HCT116 (cell line): ENCODE results near the gene FNDC3B. TPM values are rescaled to one million over a fixed set of nuclear protein-coding genes. Genes with fewer than 3 reads are reported as not detected.

ENCODE experiments used
- ATAC-seq: fragments of 200-7000 bp; cut with Tn5 transposase; 2 replicates; pipeline ENCODE4 v1.9.1; 2020; ENCODE audit warnings: mild to moderate bottlenecking, moderate library complexity
- BruUV-seq: library from RNA; stranded (reverse); fragments of 400-500 nt; replicated peaks from 2 replicates; lab custom pipeline; 2021; lab: Mats Ljungman, UMichigan
- CTCF ChIA-PET: fragments of 300-600 bp; sonication (Branson Sonifier 250); formaldehyde crosslinking; loops from one replicate; lab custom pipeline; 2021; ENCODE audit warnings: antibody characterized with exemption; lab: Charles Lee
- POLR2A ChIA-PET: fragments of 300-600, 350-600 bp; sonication (Branson Sonifier 250); formaldehyde crosslinking; loops from one replicate; lab custom pipeline; 2021; ENCODE audit warnings: antibody characterized with exemption; lab: Charles Lee
- RAD21 ChIA-PET, 2 experiments: fragments of 300-600 bp; sonication (Branson Sonifier 250); formaldehyde crosslinking; loops; one replicate each; lab custom pipeline; 2023; ENCODE audit warnings: low total read pairs in 2 of 2; ENCODE audit not compliant: uncharacterized antibody in 2 of 2, unreplicated experiment in 2 of 2, low non-redundant PET in 1 of 2; lab: Charles Lee
- DNase-seq: peaks from one replicate; pipeline ENCODE4 v3.0.0-alpha.2; 2010; ENCODE audit warnings: low read depth, low spot score
- H2AFZ ChIP-seq: fragments of 200-600 bp; shearing (Covaris generic), sonication (generic); 2 replicates; pipeline ENCODE4 v1.6.1; 2017; ENCODE audit warnings: low read depth, mixed run types, mixed read lengths, antibody characterized with exemption, low read length; ENCODE audit not compliant: poor library complexity, severe bottlenecking
- H3K27ac ChIP-seq: 2 replicates; pipeline ENCODE4 v1.5.1; 2012; ENCODE audit warnings: low read depth, low read length
- H3K27me3 ChIP-seq: fragments of 200-600 bp; sonication (generic); 2 replicates; pipeline ENCODE4 v1.6.1; 2016; ENCODE audit warnings: mixed run types, low read length, mixed read lengths; ENCODE audit not compliant: insufficient read depth
- H3K36me3 ChIP-seq, 2 experiments: fragments of 200-500 bp in 1 of 2; fragments of 200-600 bp in 1 of 2; sonication (Bioruptor generic) in 1 of 2; sonication (generic) in 1 of 2; 2 replicates each; pipeline versions ENCODE4 v1.5.1 to v1.6.1; 2014 to 2016; ENCODE audit warnings: low read length in 2 of 2, inconsistent platforms in 1 of 2, mixed read lengths in 1 of 2, mixed run types in 1 of 2; ENCODE audit not compliant: insufficient read depth in 2 of 2, control insufficient read depth in 1 of 2
- H3K4me1 ChIP-seq, 2 experiments: fragments of 200-600 bp in 1 of 2; sonication (generic) in 1 of 2; 2 replicates each; pipeline versions ENCODE4 v1.5.1 to v1.6.1; 2012 to 2017; ENCODE audit warnings: low read length in 2 of 2, inconsistent platforms in 1 of 2, mild to moderate bottlenecking in 1 of 2, mixed read lengths in 1 of 2, mixed run types in 1 of 2, moderate library complexity in 1 of 2; ENCODE audit not compliant: insufficient read depth in 2 of 2, control insufficient read depth in 1 of 2
- H3K4me2 ChIP-seq: fragments of 200-600 bp; sonication (generic); 2 replicates; pipeline ENCODE4 v1.6.1; 2017; ENCODE audit warnings: mixed run types, low read length, mixed read lengths
- H3K4me3 ChIP-seq, 2 experiments: fragments of 200-600 bp in 1 of 2; sonication (generic) in 1 of 2; replicated peaks in 1 of 2; 2 replicates each; pipeline ENCODE4 v1.5.1; 2011 to 2016; ENCODE audit warnings: low read length in 2 of 2, control low read depth in 1 of 2, low read depth in 1 of 2, mild to moderate bottlenecking in 1 of 2, mixed read lengths in 1 of 2, mixed run types in 1 of 2
- H3K79me2 ChIP-seq: fragments of 200-600 bp; sonication (generic); 2 replicates; pipeline ENCODE4 v1.6.1; 2017; ENCODE audit warnings: mild to moderate bottlenecking, mixed run types, low read length, moderate library complexity, mixed read lengths; ENCODE audit not compliant: insufficient read depth
- H3K9ac ChIP-seq: fragments of 200-600 bp; sonication (generic); 2 replicates; pipeline ENCODE4 v1.6.1; 2016; ENCODE audit warnings: low read length, mixed read lengths
- H3K9me2 ChIP-seq: fragments of 200-600 bp; sonication (generic), shearing (Covaris generic); 2 replicates; pipeline ENCODE4 v1.6.1; 2017; ENCODE audit warnings: mixed run types, mild to moderate bottlenecking, moderate library complexity; ENCODE audit not compliant: insufficient read depth
- H3K9me3 ChIP-seq, 2 experiments: fragments of 200-500 bp in 1 of 2; fragments of 200-600 bp in 1 of 2; sonication (Bioruptor generic) in 1 of 2; sonication (generic) in 1 of 2; 2 replicates each; pipeline ENCODE4 v1.6.1; 2014 to 2017; ENCODE audit warnings: low read length in 2 of 2, mixed read lengths in 2 of 2, inconsistent platforms in 1 of 2, low read depth in 1 of 2, mild to moderate bottlenecking in 1 of 2, mixed run types in 1 of 2, moderate library complexity in 1 of 2; ENCODE audit not compliant: control insufficient read depth in 1 of 2, insufficient read depth in 1 of 2
- H4K20me1 ChIP-seq: fragments of 200-600 bp; sonication (generic), shearing (Covaris generic); 2 replicates; pipeline ENCODE4 v1.6.1; 2017; ENCODE audit warnings: mixed run types, mild to moderate bottlenecking, moderate library complexity; ENCODE audit not compliant: insufficient read depth
- CBX3 ChIP-seq: IDR thresholded peaks from 2 replicates; pipeline ENCODE4 v1.6.1; 2012; ENCODE audit warnings: low read depth
- CEBPB ChIP-seq: IDR thresholded peaks from 2 replicates; pipeline ENCODE4 v1.6.1; 2012; ENCODE audit warnings: low read depth
- CTCF ChIP-seq, 3 experiments: fragments of 200-600 bp in 1 of 3; sonication (generic) in 1 of 3; IDR thresholded peaks in 2 of 3; conservative IDR thresholded peaks in 1 of 3; 2 replicates each; pipeline ENCODE4 v1.5.1; 2012 to 2017; ENCODE audit warnings: low read depth in 2 of 3, low read length in 2 of 3, antibody characterized with exemption in 1 of 3, borderline replicate concordance in 1 of 3, control low read depth in 1 of 3, mild to moderate bottlenecking in 1 of 3, mixed read lengths in 1 of 3, mixed run types in 1 of 3, moderate library complexity in 1 of 3; ENCODE audit not compliant: insufficient read depth in 1 of 3
- EZH2phosphoT487 ChIP-seq: fragments of 200-600 bp; IDR thresholded peaks from 2 replicates; pipeline ENCODE4 v1.6.1; 2018; ENCODE audit warnings: antibody characterized with exemption, borderline replicate concordance
- FOSL1 ChIP-seq: IDR thresholded peaks from 2 replicates; pipeline ENCODE4 v1.6.1; 2012; ENCODE audit warnings: low read depth
- MAX ChIP-seq: IDR thresholded peaks from 2 replicates; pipeline ENCODE4 v1.6.1; 2012
- REST ChIP-seq: IDR thresholded peaks from 2 replicates; pipeline ENCODE4 v1.6.1; 2012; ENCODE audit warnings: low read depth
- SIN3A ChIP-seq: IDR thresholded peaks from 2 replicates; pipeline ENCODE4 v1.6.1; 2012; ENCODE audit warnings: low read depth
- SP1 ChIP-seq: IDR thresholded peaks from 2 replicates; pipeline ENCODE4 v1.6.1; 2012; ENCODE audit warnings: low read depth
- SRF ChIP-seq: IDR thresholded peaks from 2 replicates; pipeline ENCODE4 v1.6.1; 2012; ENCODE audit warnings: low read depth
- YY1 ChIP-seq: IDR thresholded peaks from 2 replicates; pipeline ENCODE4 v1.6.1; 2011; ENCODE audit warnings: low read length, low read depth, moderate library complexity, mild to moderate bottlenecking; ENCODE audit not compliant: insufficient replicate concordance; ENCODE audit errors: extremely low read depth
- ZNF274 ChIP-seq: fragments of 200-500 bp; sonication (Bioruptor generic); IDR thresholded peaks from 2 replicates; pipeline ENCODE4 v1.6.1; 2014; ENCODE audit warnings: mild to moderate bottlenecking, low read depth, low read length, inconsistent platforms
- intact Hi-C: fragments of 100-400 bp; cut with micrococcal nuclease; formaldehyde crosslinking; loops from 2 replicates; pipeline ENCODE4 v1.10.0; 2022
- total RNA-seq: library from RNA; stranded (reverse); gene quantifications from one replicate; pipeline ENCODE4 v1.2.1, GENCODE V29; 2021; ENCODE audit not compliant: unreplicated experiment
- TF ChIP-seq, protein P1 (sequence below): IDR thresholded peaks from 2 replicates; pipeline ENCODE4 v1.6.1; 2011; ENCODE audit warnings: mild to moderate bottlenecking, low read length, moderate library complexity; ENCODE audit not compliant: insufficient replicate concordance; ENCODE audit errors: extremely low read depth

The FNDC3B gene
- total RNA-seq, 1 experiment from 2014 or later: 45.7 TPM

- Histone ChIP-seq H3K27me3 (no peaks in the 10 kb centered on the region), H3K27ac (no peak overlapping the region), H3K9ac (no peak overlapping the region), H3K4me2 (no peak overlapping the region), H3K4me3 (no peak overlapping the region), H3K36me3 (no peaks in the 10 kb centered on the region), H3K79me2 (peaks cover 56% of the 10 kb centered on the region), H3K9me3 (no peaks in the 10 kb centered on the region), H3K9me2 (no peaks in the 10 kb centered on the region), H2AFZ (no peak overlapping the region), H3K4me1 (no peaks in the 10 kb centered on the region), H4K20me1 (no peaks in the 10 kb centered on the region)
- POLR2A ChIA-PET: no interaction called here
- no peak for DNase-seq
- intact Hi-C loops: no loop called here
- CTCF ChIA-PET: no interaction called here
- TF ChIP-seq SIN3A: no peak
- RAD21 ChIA-PET: no interaction called here
- ATAC-seq: no peak
- no TSS peak for BruUV-seq
These were observed 30.9 kb downstream of the FNDC3B start for GRCh38 chr3:172070269-172070668.

- intact Hi-C loops: no loop called here
- H3K4me1 ChIP-seq: no peaks in the 10 kb centered on the region
- DNase-seq (no peak), ATAC-seq (no peak)
- no peaks in the 10 kb centered on the region for H3K9me3 ChIP-seq
- H3K4me2 ChIP-seq: no peak overlapping the region
- no peak overlapping the region for H3K27ac ChIP-seq
- peaks cover 56% of the 10 kb centered on the region for H3K79me2 ChIP-seq
- H4K20me1 ChIP-seq: no peaks in the 10 kb centered on the region
- no peaks in the 10 kb centered on the region for H3K27me3 ChIP-seq
- CTCF ChIA-PET: no interaction called here
- RAD21 ChIA-PET: no interaction called here
- no peak overlapping the region for H3K4me3 ChIP-seq
- no peaks in the 10 kb centered on the region for H3K9me2 ChIP-seq
- H3K36me3 ChIP-seq: no peaks in the 10 kb centered on the region
- H2AFZ ChIP-seq: no peak overlapping the region
- POLR2A ChIA-PET: no interaction called here
- no TSS peak for BruUV-seq
- H3K9ac ChIP-seq: no peak overlapping the region
- TF ChIP-seq YY1 (no peak), CBX3 (no peak), CEBPB (no peak), REST (no peak), ZNF274 (no peak), SP1 (no peak), EZH2phosphoT487 (no peak), SIN3A (no peak), MAX (no peak), CTCF (IDR thresholded peaks at IDR 0.05 in 2 of 3, conservative IDR thresholded peaks at IDR 0.05 in 1 of 3; ENCODE audit: borderline replicate concordance in 1 of 3, insufficient read depth in 1 of 3, low read depth in 2 of 3, low read length in 2 of 3) (no peak), SRF (no peak), FOSL1 (no peak)
- TF ChIP-seq, protein P1, sequence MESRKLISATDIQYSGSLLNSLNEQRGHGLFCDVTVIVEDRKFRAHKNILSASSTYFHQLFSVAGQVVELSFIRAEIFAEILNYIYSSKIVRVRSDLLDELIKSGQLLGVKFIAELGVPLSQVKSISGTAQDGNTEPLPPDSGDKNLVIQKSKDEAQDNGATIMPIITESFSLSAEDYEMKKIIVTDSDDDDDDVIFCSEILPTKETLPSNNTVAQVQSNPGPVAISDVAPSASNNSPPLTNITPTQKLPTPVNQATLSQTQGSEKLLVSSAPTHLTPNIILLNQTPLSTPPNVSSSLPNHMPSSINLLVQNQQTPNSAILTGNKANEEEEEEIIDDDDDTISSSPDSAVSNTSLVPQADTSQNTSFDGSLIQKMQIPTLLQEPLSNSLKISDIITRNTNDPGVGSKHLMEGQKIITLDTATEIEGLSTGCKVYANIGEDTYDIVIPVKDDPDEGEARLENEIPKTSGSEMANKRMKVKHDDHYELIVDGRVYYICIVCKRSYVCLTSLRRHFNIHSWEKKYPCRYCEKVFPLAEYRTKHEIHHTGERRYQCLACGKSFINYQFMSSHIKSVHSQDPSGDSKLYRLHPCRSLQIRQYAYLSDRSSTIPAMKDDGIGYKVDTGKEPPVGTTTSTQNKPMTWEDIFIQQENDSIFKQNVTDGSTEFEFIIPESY: no peak
These were observed 31.4 kb downstream of the FNDC3B start for GRCh38 chr3:172070802-172071201.
